HG03097 (cell line): ENCODE measurements around the gene C5orf34.
"Not testable (repeated sequence)": the region's sequence is repeated elsewhere in the genome, so short reads cannot be mapped to it uniquely, and the experiment has no call there.

Experiments used
- ATAC-seq: cut with Tn5 transposase; IDR thresholded peaks from one replicate; pipeline ENCODE4 v1.9.1; 2021; ENCODE audit not compliant: unreplicated experiment, low FRiP score

The C5orf34 gene

GRCh38 chr5:43514816-43515677 lies at the start of gene C5orf34:
Gene C5orf34 (minus strand): TSS chr5:43515148. CDS start chr5:43509339, 5,809 bp downstream.
- peak; percentile 98 for ATAC-seq

GRCh38 chr5:43564289-43564850 lies 49.4 kb upstream of the C5orf34 start:
- ATAC-seq = no peak

GRCh38 chr5:43563321-43563720 lies 48.4 kb upstream of the C5orf34 start:
- ATAC-seq = no peak

GRCh38 chr5:43561356-43561755 lies 46.4 kb upstream of the C5orf34 start:
- ATAC-seq = no peak

- ATAC-seq = no peak
These were observed 45.2 kb upstream of the C5orf34 start for GRCh38 chr5:43560128-43560527.

GRCh38 chr5:43556857-43557542 lies 42.1 kb upstream of the C5orf34 start, which contains the start of gene PAIP1:
Gene PAIP1 (minus strand): TSS chr5:43557077. CDS start chr5:43556846, 231 bp downstream.
- ATAC-seq = peak; percentile 95

- not testable (repeated sequence) for ATAC-seq
These were observed 41.6 kb upstream of the C5orf34 start for GRCh38 chr5:43556607-43556856.

- peak; percentile 30 for ATAC-seq
These were observed 41.1 kb upstream of the C5orf34 start for GRCh38 chr5:43555895-43556606.

- no peak for ATAC-seq
These were observed 39.5 kb upstream of the C5orf34 start for GRCh38 chr5:43554497-43554896.

GRCh38 chr5:43553381-43553780 lies 38.4 kb upstream of the C5orf34 start:
- no peak for ATAC-seq

GRCh38 chr5:43551731-43552130 lies 36.8 kb upstream of the C5orf34 start:
- no peak for ATAC-seq

- ATAC-seq = not testable (repeated sequence)
These were observed 34.3 kb upstream of the C5orf34 start for GRCh38 chr5:43549272-43549671.

- no peak for ATAC-seq
These were observed 33.4 kb upstream of the C5orf34 start for GRCh38 chr5:43548358-43548757.

- ATAC-seq = no peak
These were observed 32.6 kb upstream of the C5orf34 start for GRCh38 chr5:43547532-43547931.

- no peak for ATAC-seq
These were observed 28.5 kb upstream of the C5orf34 start for GRCh38 chr5:43543434-43543833.

GRCh38 chr5:43540746-43541145 lies 25.8 kb upstream of the C5orf34 start:
- no peak for ATAC-seq

- ATAC-seq = no peak
These were observed 22.0 kb upstream of the C5orf34 start for GRCh38 chr5:43536972-43537371.

- ATAC-seq = no peak
These were observed 18.7 kb upstream of the C5orf34 start for GRCh38 chr5:43533646-43534045.

GRCh38 chr5:43530648-43531047 lies 15.7 kb upstream of the C5orf34 start:
- ATAC-seq = no peak

GRCh38 chr5:43523662-43524072 lies 8.7 kb upstream of the C5orf34 start:
- ATAC-seq = no peak

- no peak for ATAC-seq
These were observed 5.7 kb upstream of the C5orf34 start for GRCh38 chr5:43520615-43521014.
